ENCODE measurements around the gene GLRA3.

The GLRA3 gene

GRCh38 chr4:174611792-174612191 is 217.3 kb downstream of the GLRA3 start:
- DNase-seq (ENCODE audit: insufficient read length, low spot score) (no peak), FAIRE-seq (no peak)

GRCh38 chr4:174607792-174608191 is 221.3 kb downstream of the GLRA3 start:
- no peak for FAIRE-seq
- no peak for DNase-seq (ENCODE audit: insufficient read length, low spot score)

GRCh38 chr4:174604198-174604597 is 224.8 kb downstream of the GLRA3 start:
- FAIRE-seq, result no peak

GRCh38 chr4:174600391-174600790 is 228.7 kb downstream of the GLRA3 start:
- FAIRE-seq (no peak), DNase-seq (ENCODE audit: insufficient read length, low spot score) (no peak)

More at GRCh38 chr4:174604198-174604597, 224.8 kb downstream of the GLRA3 start:
- DNase-seq (ENCODE audit: insufficient read length, low spot score), result no peak

- no peak for DNase-seq (ENCODE audit: insufficient read length, low spot score)
- no peak for FAIRE-seq
These were observed 230.2 kb downstream of the GLRA3 start for GRCh38 chr4:174598800-174599199.

GRCh38 chr4:174596513-174596912 is 232.5 kb downstream of the GLRA3 start:
- DNase-seq (ENCODE audit: insufficient read length, low spot score) (no peak), FAIRE-seq (no peak)

- FAIRE-seq, result no peak
- DNase-seq (ENCODE audit: insufficient read length, low spot score), result no peak
These were observed 233.7 kb downstream of the GLRA3 start for GRCh38 chr4:174595141-174595929.

- FAIRE-seq (no peak), DNase-seq (ENCODE audit: insufficient read length, low spot score) (no peak)
These were observed 235.3 kb downstream of the GLRA3 start for GRCh38 chr4:174593701-174594100.

GRCh38 chr4:174592985-174593335 is 236.1 kb downstream of the GLRA3 start:
- DNase-seq (ENCODE audit: insufficient read length, low spot score) (no peak), FAIRE-seq (no peak)

GRCh38 chr4:174592256-174592984 is 236.6 kb downstream of the GLRA3 start:
- FAIRE-seq, result no peak
- DNase-seq (ENCODE audit: insufficient read length, low spot score), result no peak

GRCh38 chr4:174591243-174592021 is 237.6 kb downstream of the GLRA3 start:
- no peak for DNase-seq (ENCODE audit: insufficient read length, low spot score)
- FAIRE-seq, result peak; percentile 26

- DNase-seq (ENCODE audit: insufficient read length, low spot score) (no peak), FAIRE-seq (no peak)
These were observed 238.7 kb downstream of the GLRA3 start for GRCh38 chr4:174590336-174590735.

Data from HTR-8/SVneo (cell line).